Spleen (tissue), 7 donors: Measurements from ENCODE around the gene FHIT.

Experiments used
- CTCF ChIP-seq, 11 experiments: fragments of 200-600 bp in 7 of 11; fragments of 450-650 bp in 4 of 11; sonication (generic) in 4 of 11; IDR thresholded peaks in 8 of 11; conservative IDR thresholded peaks in 3 of 11; 1 replicate in 7 of 11; 2 replicates in 4 of 11; pipeline versions ENCODE4 v1.4.0 to v1.8.0; 2016 to 2021; ENCODE audit warnings: antibody characterized with exemption in 11 of 11, inconsistent platforms in 4 of 11, mild to moderate bottlenecking in 1 of 11
- POLR2AphosphoS5 ChIP-seq, 3 donors: sonication (generic); formaldehyde crosslinking; IDR thresholded peaks; one replicate each; pipeline ENCODE4 v1.5.1; 2017; ENCODE audit warnings: antibody characterized with exemption in 3 of 3
- donor health status: DM: no; HTN: no; CAD: no; lungs with moderate emphysema.
- donor health status: DM: no; HTN: no; CAD: no.
- donor health status: DM: no; HTN: no; CAD: no.

DNA sequence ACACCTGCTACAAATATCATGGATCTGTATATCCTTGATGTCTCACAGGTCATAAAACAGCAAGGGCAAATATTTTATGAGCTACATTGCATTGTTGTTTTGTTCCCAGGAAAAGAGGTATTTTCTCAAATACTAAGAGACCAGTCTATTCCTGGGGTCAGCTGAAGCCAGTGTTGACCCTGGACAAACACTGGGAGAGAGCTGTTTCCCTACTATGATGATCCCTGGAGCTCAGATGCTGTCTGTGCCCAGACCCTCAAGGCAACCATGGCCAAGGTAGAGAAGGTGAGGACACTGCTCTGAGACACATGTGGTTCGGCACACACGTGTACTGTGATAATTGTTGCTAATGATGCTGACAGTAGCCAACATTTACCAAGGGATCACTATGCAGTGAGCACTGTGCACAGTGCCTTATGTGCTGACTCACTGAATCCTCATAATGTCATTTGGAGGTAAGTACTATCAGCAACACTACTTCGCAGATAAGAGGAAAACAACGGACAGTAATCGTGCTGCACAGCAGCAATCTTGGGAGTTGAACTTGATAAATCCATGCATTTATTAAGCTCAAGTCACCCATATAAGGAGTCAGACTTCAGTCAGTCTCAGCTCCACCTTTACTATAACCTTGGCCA, 943.6 kb downstream of the FHIT start:
- TF ChIP-seq CTCF (IDR thresholded peaks at IDR 0.05 in 8 of 11, conservative IDR thresholded peaks at IDR 0.05 in 3 of 11) (no peak), POLR2AphosphoS5 (IDR thresholded peaks at IDR 0.05) (no peak)
